Loucy (cell line): ENCODE measurements around the gene DMXL2.

Experiments
- H2AFZ ChIP-seq: fragments of 200-600 bp; sonication (generic); 2 replicates; pipeline ENCODE4 v1.6.0; 2016; ENCODE audit warnings: antibody characterized with exemption, mild to moderate bottlenecking, low read length, moderate library complexity
- H3F3A ChIP-seq: fragments of 200-600 bp; 2 replicates; pipeline ENCODE4 v1.6.0; 2016; ENCODE audit warnings: antibody characterized with exemption, low read depth, mild to moderate bottlenecking
- H3K27me3 ChIP-seq: fragments of 200-600 bp; sonication (generic); 2 replicates; pipeline ENCODE4 v1.6.1; 2014; ENCODE audit warnings: low read length, mild to moderate bottlenecking; ENCODE audit not compliant: insufficient read depth, poor library complexity, severe bottlenecking
- H3K36me3 ChIP-seq: fragments of 200-600 bp; sonication (generic); 2 replicates; pipeline ENCODE4 v1.6.1; 2016; ENCODE audit warnings: low read length; ENCODE audit not compliant: insufficient read depth
- H3K4me1 ChIP-seq: fragments of 200-600 bp; sonication (generic); 2 replicates; pipeline ENCODE4 v1.5.1; 2014; ENCODE audit warnings: low read length, mild to moderate bottlenecking; ENCODE audit not compliant: insufficient read depth, poor library complexity, severe bottlenecking
- H3K4me2 ChIP-seq: fragments of 200-600 bp; sonication (generic); 2 replicates; pipeline ENCODE4 v1.6.0; 2014; ENCODE audit warnings: antibody characterized with exemption, low read length, low read depth, mild to moderate bottlenecking; ENCODE audit not compliant: poor library complexity, severe bottlenecking
- H3K4me3 ChIP-seq: fragments of 200-600 bp; sonication (generic); 2 replicates; pipeline ENCODE4 v1.5.1; 2014; ENCODE audit warnings: low read length, mild to moderate bottlenecking, mixed read lengths; ENCODE audit not compliant: poor library complexity, severe bottlenecking
- H3K79me2 ChIP-seq: fragments of 200-600 bp; sonication (generic); 2 replicates; pipeline ENCODE4 v1.6.1; 2014; ENCODE audit warnings: low read length; ENCODE audit not compliant: insufficient read depth
- H3K9ac ChIP-seq: fragments of 200-600 bp; sonication (generic); 2 replicates; pipeline ENCODE4 v1.6.0; 2014; ENCODE audit warnings: mild to moderate bottlenecking, low read depth, low read length, moderate library complexity; ENCODE audit not compliant: poor library complexity, severe bottlenecking
- H3K9me2 ChIP-seq: fragments of 200-600 bp; sonication (generic); replicated peaks from 2 replicates; pipeline ENCODE4 v1.6.1; 2016; ENCODE audit warnings: low read depth, low read length, mixed read lengths
- H3K9me3 ChIP-seq: fragments of 200-600 bp; sonication (generic); 2 replicates; pipeline ENCODE4 v1.6.1; 2014; ENCODE audit warnings: mild to moderate bottlenecking, antibody characterized with exemption, low read length, low read depth; ENCODE audit not compliant: insufficient read depth
- H4K20me1 ChIP-seq: fragments of 200-600 bp; sonication (generic); 2 replicates; pipeline ENCODE4 v1.6.0; 2014; ENCODE audit warnings: antibody characterized with exemption, low read length, mild to moderate bottlenecking; ENCODE audit not compliant: insufficient read depth, poor library complexity, severe bottlenecking
- EZH2phosphoT487 ChIP-seq: fragments of 200-600 bp; IDR thresholded peaks from 2 replicates; pipeline ENCODE4 v1.6.1; 2018; ENCODE audit warnings: antibody characterized with exemption, mild to moderate bottlenecking, moderate library complexity, borderline replicate concordance
- TF ChIP-seq, protein P1 (sequence below): fragments of 200-600 bp; sonication (generic); conservative IDR thresholded peaks from 2 replicates; pipeline ENCODE4 v1.5.1; 2014; ENCODE audit warnings: mild to moderate bottlenecking, antibody characterized with exemption, low read length

DMXL2 gene

DNA sequence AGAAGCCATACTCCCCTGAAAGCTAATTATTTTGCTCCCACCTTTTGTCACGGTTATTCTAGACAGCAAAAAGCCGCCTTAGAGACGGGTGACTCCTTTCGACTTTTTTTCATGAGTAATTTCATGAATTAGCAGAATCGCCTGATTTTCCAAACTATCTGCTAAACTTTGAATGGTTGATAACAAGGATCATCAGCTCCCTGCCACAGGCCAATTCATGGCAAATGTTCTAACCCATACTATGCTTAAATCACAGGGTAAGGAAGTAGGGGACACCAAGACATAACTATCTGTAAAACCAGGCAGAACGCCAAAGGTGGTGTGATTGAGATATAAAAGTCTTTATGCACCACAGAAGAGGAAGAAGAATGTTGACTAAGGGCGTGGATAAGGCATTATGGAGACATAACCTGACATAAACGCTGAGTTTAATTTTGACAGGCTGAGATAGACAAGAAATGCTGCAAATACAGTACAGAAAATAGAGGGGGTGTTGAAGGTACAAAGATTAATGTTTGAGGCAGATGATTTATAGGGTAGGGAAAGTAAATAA, 891 bp upstream of the DMXL2 start:
- H3F3A ChIP-seq, result peaks cover 6% of the 10 kb centered on the region; the same call in 1 of the 2 replicates
- peak overlapping the region; percentile 86 for H3K4me3 ChIP-seq
- H3K4me2 ChIP-seq, result peak overlapping the region; percentile 92
- H3K9me3 ChIP-seq, result no peaks in the 10 kb centered on the region
- TF ChIP-seq, protein P1, sequence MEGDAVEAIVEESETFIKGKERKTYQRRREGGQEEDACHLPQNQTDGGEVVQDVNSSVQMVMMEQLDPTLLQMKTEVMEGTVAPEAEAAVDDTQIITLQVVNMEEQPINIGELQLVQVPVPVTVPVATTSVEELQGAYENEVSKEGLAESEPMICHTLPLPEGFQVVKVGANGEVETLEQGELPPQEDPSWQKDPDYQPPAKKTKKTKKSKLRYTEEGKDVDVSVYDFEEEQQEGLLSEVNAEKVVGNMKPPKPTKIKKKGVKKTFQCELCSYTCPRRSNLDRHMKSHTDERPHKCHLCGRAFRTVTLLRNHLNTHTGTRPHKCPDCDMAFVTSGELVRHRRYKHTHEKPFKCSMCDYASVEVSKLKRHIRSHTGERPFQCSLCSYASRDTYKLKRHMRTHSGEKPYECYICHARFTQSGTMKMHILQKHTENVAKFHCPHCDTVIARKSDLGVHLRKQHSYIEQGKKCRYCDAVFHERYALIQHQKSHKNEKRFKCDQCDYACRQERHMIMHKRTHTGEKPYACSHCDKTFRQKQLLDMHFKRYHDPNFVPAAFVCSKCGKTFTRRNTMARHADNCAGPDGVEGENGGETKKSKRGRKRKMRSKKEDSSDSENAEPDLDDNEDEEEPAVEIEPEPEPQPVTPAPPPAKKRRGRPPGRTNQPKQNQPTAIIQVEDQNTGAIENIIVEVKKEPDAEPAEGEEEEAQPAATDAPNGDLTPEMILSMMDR, result no peak
- no peak for TF ChIP-seq EZH2phosphoT487
- H3K79me2 ChIP-seq, result peaks cover 35% of the 10 kb centered on the region
- H3K9ac ChIP-seq, result peak overlapping the region; percentile 84
- no peaks in the 10 kb centered on the region for H3K36me3 ChIP-seq
- peaks cover 39% of the 10 kb centered on the region for H3K4me1 ChIP-seq
- no peaks in the 10 kb centered on the region for H3K9me2 ChIP-seq
- no peaks in the 10 kb centered on the region for H3K27me3 ChIP-seq
- H4K20me1 ChIP-seq, result peaks cover 18% of the 10 kb centered on the region
- H2AFZ ChIP-seq, result peak overlapping the region; percentile 93

DNA sequence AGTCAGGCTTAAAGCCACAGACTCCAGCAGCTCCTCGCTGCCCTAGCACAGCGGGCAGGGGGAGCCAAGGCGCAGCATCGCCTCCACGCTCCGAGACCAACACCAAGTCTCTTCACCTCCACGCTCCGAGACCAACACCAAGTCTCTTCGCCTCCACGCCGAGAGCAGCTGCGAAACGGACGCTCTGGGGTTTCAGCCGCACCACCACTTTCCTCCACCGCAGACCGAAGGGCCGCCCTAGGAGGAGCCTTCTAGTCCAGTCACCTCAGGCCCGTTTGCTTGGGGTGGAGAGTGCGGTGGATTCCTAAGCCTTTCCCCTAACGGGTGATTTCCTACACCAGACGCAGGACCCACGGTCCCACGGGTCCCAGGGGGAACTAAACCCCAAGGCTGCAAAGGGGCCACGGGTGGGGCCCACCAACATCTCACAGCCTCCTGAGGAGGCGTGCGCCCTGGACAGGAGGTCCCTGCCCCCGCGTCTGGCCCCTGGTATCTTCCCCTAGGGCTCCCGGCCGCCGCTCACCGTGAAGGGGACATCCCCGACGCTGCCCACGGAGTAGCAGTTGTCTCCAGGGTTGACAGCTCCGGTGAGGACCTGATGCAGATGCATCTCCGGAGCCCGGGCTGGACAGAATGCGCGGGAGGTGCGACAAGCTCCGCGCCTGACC, 501 bp downstream of the DMXL2 start:
- no peaks in the 10 kb centered on the region for H3K9me3 ChIP-seq
- H3K4me1 ChIP-seq, result peaks cover 53% of the 10 kb centered on the region
- peak overlapping the region; percentile 86 for H3K4me3 ChIP-seq
- no peaks in the 10 kb centered on the region for H3K9me2 ChIP-seq
- TF ChIP-seq EZH2phosphoT487, result no peak
- TF ChIP-seq, protein P1, result peak; percentile 22
- H3K36me3 ChIP-seq, result no peaks in the 10 kb centered on the region
- peak overlapping the region; percentile 93 for H2AFZ ChIP-seq
- no peaks in the 10 kb centered on the region for H3K27me3 ChIP-seq
- H3F3A ChIP-seq, result peaks cover 11% of the 10 kb centered on the region; the same call in 1 of the 2 replicates
- H3K4me2 ChIP-seq, result peak overlapping the region; percentile 92
- H3K9ac ChIP-seq, result peak overlapping the region; percentile 84
- H3K79me2 ChIP-seq, result peaks cover 49% of the 10 kb centered on the region
- peaks cover 19% of the 10 kb centered on the region for H4K20me1 ChIP-seq

DNA sequence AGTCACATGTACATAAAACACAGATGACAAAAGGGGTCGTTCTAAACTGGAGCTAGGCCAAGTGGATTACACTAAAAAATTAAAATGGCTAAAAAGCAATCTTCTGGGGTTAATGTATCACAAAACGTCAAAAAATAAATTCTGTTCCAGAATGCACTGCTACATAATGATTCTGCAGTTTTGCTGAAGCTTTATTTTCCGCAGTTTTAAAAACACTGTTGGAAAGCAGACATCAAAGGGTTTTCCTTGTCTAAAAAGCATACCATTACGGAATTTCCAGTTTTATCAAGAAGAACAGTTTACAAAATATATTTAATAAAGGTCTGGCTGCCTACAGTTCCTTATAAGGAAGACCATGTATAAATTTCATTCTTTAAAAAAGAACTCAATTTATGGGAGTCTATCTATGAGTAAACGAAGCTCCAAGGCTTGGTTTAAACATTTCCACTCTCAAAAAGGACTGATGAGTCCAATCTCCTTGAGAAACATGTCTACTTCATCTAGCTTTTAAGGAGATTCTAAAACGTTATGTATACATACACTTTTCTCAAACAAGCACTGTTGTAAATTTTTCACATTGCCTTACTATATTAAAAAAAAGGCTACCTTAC, 1.3 kb downstream of the DMXL2 start:
- Histone ChIP-seq H3K79me2 (peaks cover 54% of the 10 kb centered on the region), H3K27me3 (no peaks in the 10 kb centered on the region), H3F3A (peaks cover 11% of the 10 kb centered on the region; the same call in 1 of the 2 replicates), H3K36me3 (no peaks in the 10 kb centered on the region), H3K9me2 (no peaks in the 10 kb centered on the region), H3K4me3 (peak overlapping the region; percentile 86), H2AFZ (no peak overlapping the region), H3K4me1 (peaks cover 56% of the 10 kb centered on the region), H3K9me3 (no peaks in the 10 kb centered on the region), H3K9ac (peak overlapping the region; percentile 84), H4K20me1 (peaks cover 19% of the 10 kb centered on the region), H3K4me2 (peak overlapping the region; percentile 92)
- no peak for TF ChIP-seq EZH2phosphoT487
- TF ChIP-seq, protein P1, result no peak
